Inflammatory macrophage treated with lipopolysaccharide for 1 hour (primary cell): ENCODE measurements around the gene SPNS3.

Source experiments
- DNase-seq, 2 donors: peaks; one replicate each; pipeline ENCODE4 v3.0.0-alpha.2; 2020 to 2022

The SPNS3 gene

GRCh38 chr17:4531988-4532736 lies 98.4 kb downstream of the SPNS3 start:
- no peak for DNase-seq

GRCh38 chr17:4532860-4533522 lies 99.3 kb downstream of the SPNS3 start:
- no peak for DNase-seq

GRCh38 chr17:4533523-4534504 lies 100.1 kb downstream of the SPNS3 start:
- DNase-seq = no peak

GRCh38 chr17:4534515-4534914 lies 100.8 kb downstream of the SPNS3 start:
- no peak for DNase-seq

- DNase-seq = no peak
Measured at GRCh38 chr17:4534928-4535666, 101.4 kb downstream of the SPNS3 start.

GRCh38 chr17:4535667-4536258 lies 102.0 kb downstream of the SPNS3 start:
- no peak for DNase-seq

- no peak for DNase-seq
Measured at GRCh38 chr17:4536259-4536741, 102.6 kb downstream of the SPNS3 start.

- DNase-seq = peak; percentile 42 to 49
Measured at GRCh38 chr17:4536742-4537411, 103.1 kb downstream of the SPNS3 start.
